Activated CD4-positive, alpha-beta T cell treated with anti-CD3 and anti-CD28 coated beads, Interleukin-2, amount 50 U/mL, for 4 hours (primary cell): ENCODE measurements around the gene CSF2.
"Not testable (repeated sequence)": the region's sequence is repeated elsewhere in the genome, so short reads cannot be mapped to it uniquely, and the experiment has no call there.

Experiments
- DNase-seq, 2 experiments: peaks; one replicate each; pipeline ENCODE4 v3.0.0-alpha.2; 2020

CSF2 gene

DNA sequence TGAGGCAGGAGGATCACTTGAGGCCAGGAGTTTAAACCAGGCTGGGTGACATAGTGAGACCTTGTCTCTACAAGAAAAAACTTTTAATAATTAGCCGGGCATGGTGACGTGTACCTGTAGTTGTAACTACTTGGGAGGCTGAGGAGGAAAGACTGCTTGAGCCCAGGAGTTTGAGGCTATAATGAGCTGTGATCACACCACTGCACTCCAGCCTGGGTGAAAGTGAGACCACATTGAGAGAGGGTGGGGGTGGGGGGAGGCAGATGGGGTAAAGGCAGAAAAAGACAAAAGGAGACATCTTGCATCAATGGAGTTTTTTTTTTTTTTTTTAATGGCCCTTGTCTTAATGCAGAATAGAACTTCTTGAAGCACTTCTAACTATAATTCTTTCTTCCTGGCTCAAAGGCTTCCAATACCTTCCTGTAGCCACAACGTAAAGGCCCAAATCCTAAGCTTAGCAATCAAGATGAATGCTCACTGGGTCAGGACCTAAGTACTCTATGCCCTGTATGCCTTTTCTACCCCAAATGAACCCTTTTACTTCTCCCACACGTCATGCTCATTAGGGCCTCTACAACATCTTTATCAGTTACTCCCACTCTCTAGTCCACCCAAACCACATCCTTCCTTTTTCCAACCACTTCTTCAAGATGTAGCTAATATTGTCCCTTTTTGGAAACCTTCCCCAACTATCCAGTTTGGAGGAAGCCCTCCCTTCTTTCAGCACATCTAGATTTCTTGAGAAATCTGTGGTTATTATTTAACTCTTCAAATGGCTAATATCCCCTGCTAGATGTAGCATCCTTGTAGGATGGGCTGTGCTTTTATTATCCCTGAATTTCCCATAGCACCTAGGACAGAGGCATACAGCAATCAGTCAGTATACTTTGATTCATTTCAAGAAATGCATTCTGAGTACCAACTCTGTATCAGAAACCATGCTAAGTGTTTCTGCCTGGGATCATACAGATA lies 40.8 kb downstream of the CSF2 start:
- no peak for DNase-seq

DNA sequence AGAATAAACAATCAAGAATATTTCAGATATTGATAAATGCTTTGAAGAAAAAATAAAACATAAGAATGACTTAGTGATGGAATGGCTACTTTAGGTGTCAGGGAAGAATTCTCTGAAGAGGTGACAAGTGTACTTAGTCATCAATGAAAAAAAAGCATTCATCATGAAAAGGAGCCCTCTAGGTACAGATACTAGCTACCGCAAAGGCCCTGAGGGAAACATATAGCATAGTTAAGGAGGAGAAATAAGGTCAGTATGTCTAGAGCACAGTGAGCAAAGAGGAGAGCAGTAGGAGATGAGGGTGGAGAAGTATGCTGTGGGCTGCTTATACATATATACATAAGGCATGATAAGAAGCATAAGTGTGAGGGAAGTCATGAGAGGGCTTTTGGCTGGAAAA lies 41.8 kb downstream of the CSF2 start:
- DNase-seq: no peak

DNA sequence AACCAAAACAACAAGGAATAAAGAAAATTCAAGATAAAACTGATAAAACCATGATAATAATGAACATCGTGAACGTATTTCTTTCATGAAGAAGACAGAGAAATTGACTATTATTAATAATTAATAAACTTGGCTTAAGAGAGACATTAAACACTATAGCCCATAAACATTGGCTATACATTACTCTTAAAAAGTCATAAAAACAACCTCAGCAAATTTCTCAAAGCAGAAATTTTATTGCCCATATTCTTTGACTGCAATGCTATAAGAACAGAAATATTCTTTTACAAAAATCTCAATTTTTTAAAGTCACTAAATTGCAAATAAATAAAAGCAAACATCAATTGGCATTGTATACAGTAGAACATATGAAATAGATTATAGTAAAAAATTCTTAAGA lies 42.5 kb downstream of the CSF2 start:
- no peak for DNase-seq

DNA sequence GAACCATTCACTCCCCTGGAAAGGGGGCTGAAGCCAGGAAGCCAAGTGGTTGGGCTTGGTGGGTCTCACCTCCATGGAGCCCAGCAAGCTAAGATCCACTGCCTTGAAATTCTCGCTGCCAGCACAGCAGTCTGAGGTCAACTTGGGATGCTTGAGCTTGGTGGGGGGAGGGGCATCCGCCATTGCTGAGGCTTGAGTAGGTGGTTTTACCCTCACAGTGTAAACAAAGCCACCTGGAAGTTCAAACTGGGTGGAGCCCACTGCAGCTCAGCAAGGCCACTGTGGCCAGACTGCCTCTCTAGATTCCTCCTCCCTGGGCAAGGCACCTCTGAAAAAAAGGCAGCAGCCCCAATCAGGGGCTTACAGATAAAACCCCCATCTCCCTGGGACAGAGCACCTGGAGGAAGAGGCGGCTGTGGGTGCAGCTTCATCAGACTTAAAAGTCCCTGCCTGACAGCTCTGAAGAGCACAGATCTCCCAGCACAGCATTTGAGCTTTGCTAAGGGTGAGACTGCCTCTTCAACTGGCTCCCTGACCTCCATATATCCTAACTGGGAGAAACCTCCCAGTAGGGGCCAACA lies 43.4 kb downstream of the CSF2 start:
- not testable (repeated sequence) for DNase-seq

DNA sequence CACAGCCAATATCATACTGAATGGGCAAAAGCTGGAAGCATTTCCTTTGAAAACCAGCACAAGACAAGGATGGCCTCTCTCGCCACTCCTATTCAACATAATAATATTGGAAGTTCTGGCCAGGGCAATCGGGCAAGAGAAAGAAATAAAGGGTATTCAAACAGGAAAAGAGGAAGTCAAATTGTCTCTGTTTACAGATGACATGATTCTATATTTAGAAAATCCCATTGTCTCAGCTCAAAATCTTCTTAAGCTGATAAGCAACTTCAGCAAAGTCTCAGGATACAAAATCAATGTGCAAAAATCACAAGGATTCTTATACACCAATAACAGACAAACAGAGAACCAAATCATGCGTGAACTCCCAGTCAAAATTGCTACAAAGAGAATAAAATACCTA lies 47.1 kb downstream of the CSF2 start:
- not testable (repeated sequence) for DNase-seq

DNA sequence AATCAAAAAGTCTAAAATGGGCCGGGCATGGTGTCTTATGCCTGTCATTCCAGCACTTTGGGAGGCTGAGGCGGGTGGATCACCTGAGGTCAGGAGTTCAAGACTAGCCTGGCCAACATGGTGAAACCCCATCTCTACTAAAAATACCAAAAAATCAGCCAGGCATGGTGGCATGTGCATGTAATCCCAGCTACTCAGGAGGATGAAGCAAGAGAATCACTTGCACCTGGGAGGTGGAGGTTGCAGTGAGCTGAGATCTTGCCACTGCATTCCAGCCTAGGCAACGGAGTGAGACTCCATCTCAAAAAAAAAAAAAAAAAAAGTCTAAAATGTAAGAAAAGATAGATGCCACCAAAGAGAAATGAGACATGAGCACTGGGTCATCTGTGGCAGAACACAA lies 49.4 kb downstream of the CSF2 start:
- not testable (repeated sequence) for DNase-seq

DNA sequence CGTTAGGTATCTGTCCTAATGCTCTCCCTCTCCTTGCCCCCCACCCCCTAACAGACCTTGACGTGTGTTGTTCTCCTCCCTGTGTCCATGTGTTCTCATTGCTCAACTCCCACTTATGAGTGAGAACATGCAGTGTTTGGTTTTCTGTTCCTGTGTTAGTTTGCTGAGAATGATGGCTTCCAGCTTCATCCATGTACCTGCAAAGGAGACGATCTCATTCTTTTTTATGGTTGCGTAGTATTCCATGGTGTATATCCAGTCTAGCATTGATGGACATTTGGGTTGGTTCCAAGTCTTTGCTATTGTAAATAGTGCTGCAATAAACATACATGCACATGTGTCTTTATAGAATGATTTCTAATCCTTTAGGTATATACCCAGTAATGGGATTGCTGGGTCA lies 50.0 kb downstream of the CSF2 start:
- not testable (repeated sequence) for DNase-seq
